NT2/D1 (cell line): ENCODE results near the gene LDLRAD4.

Experiments used
- SUZ12 ChIP-seq: IDR thresholded peaks from 2 replicates; pipeline ENCODE4 v1.6.1; 2011; ENCODE audit not compliant: insufficient read length, insufficient read depth; ENCODE audit errors: extremely low read depth
- YY1 ChIP-seq: IDR thresholded peaks from 2 replicates; pipeline ENCODE4 v1.6.1; 2011; ENCODE audit not compliant: insufficient read length, insufficient read depth
- ZNF274 ChIP-seq: IDR thresholded peaks from 2 replicates; pipeline ENCODE4 v1.6.1; 2011; ENCODE audit warnings: mild to moderate bottlenecking, low read depth, low read length

DNA sequence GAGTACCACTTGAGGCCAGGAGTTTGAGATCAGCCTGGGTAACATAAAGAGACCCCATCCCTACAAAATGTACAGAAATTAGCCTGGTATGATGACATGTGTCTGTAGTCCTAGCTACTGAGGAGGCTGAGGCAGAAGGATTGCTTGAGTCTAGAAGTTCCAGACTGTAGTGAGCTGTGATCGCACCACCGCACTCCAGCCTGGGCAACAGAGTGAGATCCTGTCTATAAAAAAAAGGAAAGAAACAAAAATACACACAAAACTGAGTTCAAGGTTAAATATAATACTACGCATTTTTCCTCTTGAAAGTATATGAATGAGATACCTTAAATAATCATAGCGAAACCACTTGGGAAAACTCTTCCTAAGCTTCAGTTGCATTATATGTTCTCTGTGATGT lies 94.0 kb downstream of the LDLRAD4 start:
- TF ChIP-seq YY1 (no peak), ZNF274 (no peak), SUZ12 (no peak)
